Ishikawa (cell line): Measurements from ENCODE around the gene NF2.

ENCODE experiments used
- CEBPB ChIP-seq: IDR thresholded peaks from 2 replicates; pipeline ENCODE4 v1.6.1; 2012
- CREB1 ChIP-seq: IDR thresholded peaks from 2 replicates; pipeline ENCODE4 v1.6.1; 2012; ENCODE audit warnings: low read depth
- EGR1 ChIP-seq: IDR thresholded peaks from 2 replicates; pipeline ENCODE4 v1.6.1; 2012
- EP300 ChIP-seq: IDR thresholded peaks from 2 replicates; pipeline ENCODE4 v1.6.1; 2012; ENCODE audit warnings: borderline replicate concordance
- FOXM1 ChIP-seq: IDR thresholded peaks from 2 replicates; pipeline ENCODE4 v1.6.1; 2012; ENCODE audit warnings: low read depth, borderline replicate concordance
- MAX ChIP-seq: IDR thresholded peaks from 2 replicates; pipeline ENCODE4 v1.6.1; 2012
- NFIC ChIP-seq: IDR thresholded peaks from 2 replicates; pipeline ENCODE4 v1.6.1; 2012
- RAD21 ChIP-seq: IDR thresholded peaks from 2 replicates; pipeline ENCODE4 v1.6.1; 2012; ENCODE audit warnings: low read depth
- REST ChIP-seq: IDR thresholded peaks from 2 replicates; pipeline ENCODE4 v1.6.1; 2012; ENCODE audit warnings: low read depth, mild to moderate bottlenecking
- TAF1 ChIP-seq: IDR thresholded peaks from 2 replicates; pipeline ENCODE4 v1.6.1; 2012; ENCODE audit warnings: low read depth, mild to moderate bottlenecking
- TCF12 ChIP-seq: IDR thresholded peaks from 2 replicates; pipeline ENCODE4 v1.6.1; 2012; ENCODE audit warnings: low read depth
- TEAD4 ChIP-seq: IDR thresholded peaks from 2 replicates; pipeline ENCODE4 v1.6.1; 2012
- USF1 ChIP-seq: IDR thresholded peaks from 2 replicates; pipeline ENCODE4 v1.6.1; 2012
- YY1 ChIP-seq: IDR thresholded peaks from 2 replicates; pipeline ENCODE4 v1.6.1; 2012; ENCODE audit warnings: low read depth
- ZBTB7A ChIP-seq: IDR thresholded peaks from 2 replicates; pipeline ENCODE4 v1.6.1; 2012; ENCODE audit warnings: low read depth

Gene NF2

GRCh38 chr22:29650370-29650769, 46.9 kb downstream of the NF2 start:
- TF ChIP-seq FOXM1 = no peak
- TF ChIP-seq ZBTB7A = no peak
- no peak for TF ChIP-seq EP300
- no peak for TF ChIP-seq CREB1
- TF ChIP-seq RAD21 = no peak
- no peak for TF ChIP-seq TAF1
- no peak for TF ChIP-seq CEBPB
- no peak for TF ChIP-seq EGR1
- TF ChIP-seq MAX = no peak
- no peak for TF ChIP-seq TCF12
- no peak for TF ChIP-seq YY1
- no peak for TF ChIP-seq NFIC
- TF ChIP-seq TEAD4 = no peak
- no peak for TF ChIP-seq USF1
- no peak for TF ChIP-seq REST

GRCh38 chr22:29651652-29652051, 48.2 kb downstream of the NF2 start:
- TF ChIP-seq CEBPB = no peak
- TF ChIP-seq CREB1 = no peak
- no peak for TF ChIP-seq TEAD4
- TF ChIP-seq MAX = no peak
- no peak for TF ChIP-seq NFIC
- no peak for TF ChIP-seq RAD21
- no peak for TF ChIP-seq EP300
- no peak for TF ChIP-seq TCF12
- TF ChIP-seq YY1 = no peak
- TF ChIP-seq TAF1 = no peak
- no peak for TF ChIP-seq USF1
- TF ChIP-seq ZBTB7A = no peak
- TF ChIP-seq FOXM1 = no peak
- TF ChIP-seq EGR1 = no peak
- no peak for TF ChIP-seq REST

GRCh38 chr22:29654420-29654819, 51.0 kb downstream of the NF2 start:
- TF ChIP-seq FOXM1 = no peak
- no peak for TF ChIP-seq USF1
- TF ChIP-seq ZBTB7A = no peak
- no peak for TF ChIP-seq NFIC
- TF ChIP-seq MAX = no peak
- no peak for TF ChIP-seq TAF1
- no peak for TF ChIP-seq YY1
- no peak for TF ChIP-seq RAD21
- TF ChIP-seq REST = no peak
- no peak for TF ChIP-seq TEAD4
- no peak for TF ChIP-seq CEBPB

GRCh38 chr22:29654882-29655281, 51.4 kb downstream of the NF2 start:
- TF ChIP-seq NFIC = no peak
- no peak for TF ChIP-seq CEBPB
- TF ChIP-seq FOXM1 = no peak
- no peak for TF ChIP-seq RAD21
- TF ChIP-seq EP300 = no peak
- no peak for TF ChIP-seq EGR1
- TF ChIP-seq TCF12 = no peak
- TF ChIP-seq YY1 = no peak
- no peak for TF ChIP-seq REST
- no peak for TF ChIP-seq CREB1
